Activated CD8-positive, alpha-beta T cell treated with anti-CD3 and anti-CD28 coated beads for 36 hours (primary cell): ENCODE data around the gene CLEC12A. TPM values are rescaled to one million over a fixed set of nuclear protein-coding genes. Genes with fewer than 3 reads are reported as not detected.
"Not testable (repeated sequence)": the region's sequence is repeated elsewhere in the genome, so short reads cannot be mapped to it uniquely, and the experiment has no call there.

Experiments used
- ATAC-seq: fragments of 200-7000 bp; cut with Tn5 transposase; one replicate; pipeline ENCODE4 v1.10.0; 2021; ENCODE audit warnings: mild to moderate bottlenecking, moderate library complexity
- CTCF ChIA-PET: fragments of 350-600 bp; sonication (Branson Sonifier 250); formaldehyde crosslinking; loops from one replicate; lab custom pipeline; 2021; ENCODE audit warnings: antibody characterized with exemption; lab: Charles Lee
- POLR2A ChIA-PET: fragments of 350-600 bp; sonication (Branson Sonifier 250); formaldehyde crosslinking; loops from one replicate; lab custom pipeline; 2021; ENCODE audit warnings: antibody characterized with exemption; lab: Charles Lee
- DNase-seq: peaks from one replicate; pipeline ENCODE4 v3.0.0-alpha.2; 2020
- H3K27ac Mint-ChIP-seq: one replicate; pipeline ENCODE4 v1.8.0; 2021; ENCODE audit warnings: mild to moderate bottlenecking, mixed read lengths
- H3K27me3 Mint-ChIP-seq: one replicate; pipeline ENCODE4 v1.8.0; 2021; ENCODE audit warnings: mixed read lengths
- H3K36me3 Mint-ChIP-seq: one replicate; pipeline ENCODE4 v1.8.0; 2021; ENCODE audit warnings: low read depth, mixed read lengths
- H3K4me1 Mint-ChIP-seq: one replicate; pipeline ENCODE4 v1.8.0; 2021; ENCODE audit warnings: low read depth, mixed read lengths
- H3K4me3 Mint-ChIP-seq: one replicate; pipeline ENCODE4 v1.8.0; 2021; ENCODE audit warnings: mild to moderate bottlenecking, moderate library complexity, mixed read lengths
- H3K9me3 Mint-ChIP-seq: one replicate; pipeline ENCODE4 v1.8.0; 2021; ENCODE audit warnings: mixed read lengths
- intact Hi-C: fragments of 100-400 bp; cut with micrococcal nuclease; formaldehyde crosslinking; loops from one replicate; pipeline ENCODE4 v1.10.0; 2022
- total RNA-seq, 2 experiments: library from RNA; stranded (reverse); gene quantifications; one replicate each; pipeline ENCODE4 v1.2.3, GENCODE V29; 2021
- TF ChIP-seq, protein P1 (sequence below): fragments of 200-600 bp; IDR thresholded peaks from one replicate; pipeline ENCODE4 v1.8.0; 2022; ENCODE audit warnings: antibody characterized with exemption, mild to moderate bottlenecking

CLEC12A gene
- total RNA-seq, 2 experiments from 2014 or later: 0.47 TPM

DNA sequence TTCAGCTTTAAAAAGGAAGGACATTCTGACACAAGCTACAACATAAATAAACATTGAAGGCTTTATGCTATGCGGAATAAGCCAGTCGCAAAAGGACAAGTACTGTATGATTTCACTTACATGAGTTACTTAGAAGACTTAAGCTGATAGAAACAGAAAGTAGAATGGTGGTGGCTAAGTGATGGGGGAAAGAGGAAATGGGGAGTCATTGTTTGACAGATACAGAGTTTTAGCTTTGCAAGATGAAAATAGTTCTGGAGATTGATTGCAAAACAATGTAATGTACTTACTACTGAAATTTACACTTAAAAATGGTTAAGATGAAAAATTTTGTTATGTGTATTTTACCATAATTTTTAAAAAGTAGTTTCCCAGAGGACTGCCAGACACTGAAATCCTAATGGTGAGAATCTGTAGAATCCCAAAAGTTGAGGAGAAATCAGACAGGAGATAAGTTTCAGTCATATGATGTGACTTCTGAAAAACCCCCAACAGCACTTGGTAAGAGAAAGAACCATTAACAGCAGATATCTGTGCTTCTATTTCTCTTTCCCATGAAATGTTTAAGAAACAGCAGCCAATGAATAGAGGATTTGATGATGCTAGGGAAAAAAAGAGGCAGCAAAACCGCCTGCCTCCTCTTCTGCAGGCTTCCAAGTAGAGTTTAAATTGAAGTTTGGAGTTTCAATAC is 22.5 kb upstream of the CLEC12A start:
- H3K27ac Mint-ChIP-seq: peak overlapping the region; percentile 80

DNA sequence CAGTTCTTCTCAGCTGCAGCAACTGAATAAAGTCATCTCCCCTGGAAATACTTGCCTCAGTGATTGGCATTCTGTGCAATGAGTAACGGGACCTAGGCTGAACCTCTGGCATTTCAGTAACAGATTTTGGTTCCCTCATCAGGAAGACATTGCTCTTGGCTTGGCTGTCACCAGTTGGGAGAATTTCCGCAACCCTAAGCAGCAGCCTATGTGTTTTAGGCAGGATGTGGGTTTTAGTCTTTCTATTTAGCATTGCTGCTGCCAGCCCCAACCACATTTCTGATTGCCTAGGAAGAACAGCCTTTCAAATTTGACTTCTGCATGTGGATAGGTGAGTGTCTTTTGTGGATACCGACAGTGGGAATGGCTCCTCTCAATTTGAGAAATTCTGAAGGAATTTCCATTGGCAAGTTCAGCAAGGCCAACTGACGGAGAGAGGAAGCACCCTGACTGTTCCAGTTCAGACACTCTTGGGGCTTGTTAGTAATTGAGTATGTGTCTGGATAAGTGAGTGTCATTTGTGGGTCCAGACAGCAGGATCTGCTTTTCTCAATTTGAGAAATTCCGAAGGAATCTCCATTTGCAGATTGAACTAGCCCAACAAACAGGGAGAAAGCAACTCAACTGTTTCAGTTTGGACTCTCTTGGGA is 20.1 kb upstream of the CLEC12A start:
- intact Hi-C loops: no loop called here
- Mint-ChIP-seq H3K4me1 (peaks cover 40% of the 10 kb centered on the region), H3K27ac (peak overlapping the region; percentile 68), H3K27me3 (no peaks in the 10 kb centered on the region), H3K4me3 (peak overlapping the region; percentile 31), H3K9me3 (no peaks in the 10 kb centered on the region), H3K36me3 (no peaks in the 10 kb centered on the region)
- CTCF ChIA-PET: interaction anchor here (1.7 kb wide), 1 partner anchor 153 kb away, joined by 4 read pairs; no protein-coding TSS in a partner anchor
- POLR2A ChIA-PET: no interaction called here
- DNase-seq: peak; percentile 61
- TF ChIP-seq, protein P1, sequence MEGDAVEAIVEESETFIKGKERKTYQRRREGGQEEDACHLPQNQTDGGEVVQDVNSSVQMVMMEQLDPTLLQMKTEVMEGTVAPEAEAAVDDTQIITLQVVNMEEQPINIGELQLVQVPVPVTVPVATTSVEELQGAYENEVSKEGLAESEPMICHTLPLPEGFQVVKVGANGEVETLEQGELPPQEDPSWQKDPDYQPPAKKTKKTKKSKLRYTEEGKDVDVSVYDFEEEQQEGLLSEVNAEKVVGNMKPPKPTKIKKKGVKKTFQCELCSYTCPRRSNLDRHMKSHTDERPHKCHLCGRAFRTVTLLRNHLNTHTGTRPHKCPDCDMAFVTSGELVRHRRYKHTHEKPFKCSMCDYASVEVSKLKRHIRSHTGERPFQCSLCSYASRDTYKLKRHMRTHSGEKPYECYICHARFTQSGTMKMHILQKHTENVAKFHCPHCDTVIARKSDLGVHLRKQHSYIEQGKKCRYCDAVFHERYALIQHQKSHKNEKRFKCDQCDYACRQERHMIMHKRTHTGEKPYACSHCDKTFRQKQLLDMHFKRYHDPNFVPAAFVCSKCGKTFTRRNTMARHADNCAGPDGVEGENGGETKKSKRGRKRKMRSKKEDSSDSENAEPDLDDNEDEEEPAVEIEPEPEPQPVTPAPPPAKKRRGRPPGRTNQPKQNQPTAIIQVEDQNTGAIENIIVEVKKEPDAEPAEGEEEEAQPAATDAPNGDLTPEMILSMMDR: no peak
- ATAC-seq: peak; percentile 69

More for the DNA sequence above, 22.5 kb upstream of the CLEC12A start:
- Mint-ChIP-seq H3K4me3 (peak overlapping the region; percentile 37), H3K36me3 (no peaks in the 10 kb centered on the region), H3K4me1 (peaks cover 46% of the 10 kb centered on the region), H3K9me3 (no peaks in the 10 kb centered on the region), H3K27me3 (no peaks in the 10 kb centered on the region)
- ATAC-seq (peak; percentile 88), DNase-seq (peak; percentile 21)
- POLR2A ChIA-PET: interaction anchor here (0.8 to 1.1 kb wide), 2 partner anchors 30 to 135 kb away, joined by 3 read pairs; no protein-coding TSS in a partner anchor
- CTCF ChIA-PET: interaction anchor here (1.1 to 2.2 kb wide), 4 partner anchors 9 to 191 kb away, joined by 4 to 9 read pairs (median 4); no protein-coding TSS in a partner anchor
- TF ChIP-seq, protein P1: no peak
- intact Hi-C loops: loop anchor here (10.0 kb wide), 1 partner anchor 186 kb away; the partner anchor contains the start of gene CLEC7A

DNA sequence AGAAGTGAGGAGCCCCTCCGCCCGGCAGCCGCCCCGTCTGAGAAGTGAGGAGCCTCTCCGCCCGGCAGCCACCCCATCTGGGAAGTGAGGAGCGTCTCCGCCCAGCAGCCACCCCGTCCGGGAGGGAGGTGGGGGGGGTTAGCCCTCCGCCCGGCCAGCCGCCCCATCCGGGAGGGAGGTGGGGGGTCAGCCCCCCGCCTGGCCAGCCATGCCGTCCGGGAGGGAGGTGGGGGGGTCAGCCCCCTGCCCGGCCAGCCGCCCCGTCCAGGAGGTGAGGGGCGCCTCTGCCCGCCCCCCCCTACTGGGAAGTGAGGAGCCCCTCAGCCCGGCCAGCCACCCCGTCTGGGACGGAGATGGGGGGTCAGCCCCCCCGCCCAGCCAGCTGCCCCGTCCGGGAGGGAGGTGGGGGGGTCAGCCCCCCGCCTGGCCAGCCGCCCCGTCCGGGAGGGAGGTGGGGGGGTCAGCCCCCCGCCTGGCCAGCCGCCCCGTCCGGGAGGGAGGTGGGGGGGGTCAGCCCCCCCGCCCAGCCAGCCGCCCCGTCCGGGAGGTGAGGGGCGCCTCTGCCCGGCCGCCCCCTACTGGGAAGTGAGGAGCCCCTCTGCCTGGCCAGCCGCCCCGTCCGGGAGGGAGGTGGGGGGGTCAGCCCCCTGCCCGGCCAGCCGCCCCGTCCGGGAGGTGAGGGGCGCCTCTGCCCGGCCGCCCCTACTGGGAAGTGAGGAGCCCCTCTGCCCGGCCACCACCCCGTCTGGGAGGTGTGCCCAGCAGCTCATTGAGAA is 18.1 kb upstream of the CLEC12A start:
- intact Hi-C loops, H3K9me3 Mint-ChIP-seq, CTCF ChIA-PET: not testable (repeated sequence)

DNA sequence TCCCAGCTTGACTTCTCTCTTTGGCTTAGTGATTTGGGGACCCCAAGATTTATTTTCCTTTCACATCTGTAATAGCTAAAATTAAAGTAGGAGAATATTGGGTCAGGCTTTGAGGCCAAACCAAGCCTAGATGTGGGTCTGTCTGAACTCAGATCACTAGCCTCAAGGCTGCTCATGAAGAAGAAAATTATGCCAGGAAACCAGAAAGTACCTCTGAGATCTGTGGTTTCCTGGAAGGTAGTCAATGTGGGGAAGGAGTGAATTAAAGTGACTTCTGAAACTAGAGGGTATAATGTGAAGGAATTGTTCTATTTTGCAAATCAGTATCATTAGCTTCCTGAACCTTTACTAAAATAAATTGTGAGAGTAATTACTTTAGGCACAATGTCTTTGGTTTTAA is 13.4 kb upstream of the CLEC12A start:
- TF ChIP-seq, protein P1: no peak
- Mint-ChIP-seq H3K9me3 (no peaks in the 10 kb centered on the region), H3K4me1 (peaks cover 27% of the 10 kb centered on the region), H3K27me3 (no peaks in the 10 kb centered on the region), H3K27ac (no peak overlapping the region), H3K36me3 (no peaks in the 10 kb centered on the region), H3K4me3 (no peak overlapping the region)
- intact Hi-C loops: no loop called here
- CTCF ChIA-PET: no interaction called here
- no peak for DNase-seq
- ATAC-seq: peak; percentile 49
- POLR2A ChIA-PET: interaction anchor here (0.5 kb wide), 1 partner anchor 166 kb away, joined by 3 read pairs; no protein-coding TSS in a partner anchor

More for the DNA sequence above, 18.1 kb upstream of the CLEC12A start:
- POLR2A ChIA-PET, H3K36me3 Mint-ChIP-seq, H3K27ac Mint-ChIP-seq, DNase-seq, H3K4me3 Mint-ChIP-seq, H3K27me3 Mint-ChIP-seq, ATAC-seq: not testable (repeated sequence)
- H3K4me1 Mint-ChIP-seq: peaks cover 47% of the 10 kb centered on the region

DNA sequence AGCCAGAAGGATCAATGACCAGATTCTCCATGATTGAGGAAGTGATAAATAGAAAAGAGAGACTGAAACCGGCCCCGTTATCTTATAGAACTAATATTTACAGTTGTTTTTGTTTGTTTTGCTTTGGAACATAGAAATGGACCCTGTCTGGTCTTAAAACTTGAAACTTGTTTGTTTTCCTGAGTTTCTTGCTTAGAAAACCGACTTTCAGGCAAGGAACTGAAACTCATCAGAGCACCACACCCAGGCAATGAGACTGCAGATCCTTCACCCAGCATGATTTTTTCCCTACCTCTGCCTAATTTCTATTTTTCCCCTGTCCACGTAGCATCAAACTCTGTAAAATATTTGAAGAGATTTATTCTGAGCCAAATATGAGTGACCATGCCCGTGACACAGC is 10.6 kb upstream of the CLEC12A start:
- no peak for ATAC-seq
- no peaks in the 10 kb centered on the region for H3K27me3 Mint-ChIP-seq
- no peaks in the 10 kb centered on the region for H3K36me3 Mint-ChIP-seq
- H3K9me3 Mint-ChIP-seq: no peaks in the 10 kb centered on the region
- peak overlapping the region; percentile 18 for H3K27ac Mint-ChIP-seq
- ChIA-PET CTCF (no interaction called here), POLR2A (no interaction called here)
- TF ChIP-seq, protein P1: no peak
- intact Hi-C loops: no loop called here
- H3K4me1 Mint-ChIP-seq: peaks cover 27% of the 10 kb centered on the region
- no peak overlapping the region for H3K4me3 Mint-ChIP-seq
- DNase-seq: no peak
